NOMO-1 treated with DMSO at 0.1 percent for 48 hours (cell line): ENCODE measurements around the gene PAFAH1B1.
A peak's percentile ranks its signal among the peaks of the same experiment; 100 is the strongest.
"Not testable (repeated sequence)": the region's sequence is repeated elsewhere in the genome, so short reads cannot be mapped to it uniquely, and the experiment has no call there.

ENCODE experiments used
- DNase-seq: peaks from one replicate; lab custom pipeline; 2025; ENCODE audit not compliant: unreplicated experiment; lab: John Stamatoyannopoulos, UW

PAFAH1B1 gene

DNA sequence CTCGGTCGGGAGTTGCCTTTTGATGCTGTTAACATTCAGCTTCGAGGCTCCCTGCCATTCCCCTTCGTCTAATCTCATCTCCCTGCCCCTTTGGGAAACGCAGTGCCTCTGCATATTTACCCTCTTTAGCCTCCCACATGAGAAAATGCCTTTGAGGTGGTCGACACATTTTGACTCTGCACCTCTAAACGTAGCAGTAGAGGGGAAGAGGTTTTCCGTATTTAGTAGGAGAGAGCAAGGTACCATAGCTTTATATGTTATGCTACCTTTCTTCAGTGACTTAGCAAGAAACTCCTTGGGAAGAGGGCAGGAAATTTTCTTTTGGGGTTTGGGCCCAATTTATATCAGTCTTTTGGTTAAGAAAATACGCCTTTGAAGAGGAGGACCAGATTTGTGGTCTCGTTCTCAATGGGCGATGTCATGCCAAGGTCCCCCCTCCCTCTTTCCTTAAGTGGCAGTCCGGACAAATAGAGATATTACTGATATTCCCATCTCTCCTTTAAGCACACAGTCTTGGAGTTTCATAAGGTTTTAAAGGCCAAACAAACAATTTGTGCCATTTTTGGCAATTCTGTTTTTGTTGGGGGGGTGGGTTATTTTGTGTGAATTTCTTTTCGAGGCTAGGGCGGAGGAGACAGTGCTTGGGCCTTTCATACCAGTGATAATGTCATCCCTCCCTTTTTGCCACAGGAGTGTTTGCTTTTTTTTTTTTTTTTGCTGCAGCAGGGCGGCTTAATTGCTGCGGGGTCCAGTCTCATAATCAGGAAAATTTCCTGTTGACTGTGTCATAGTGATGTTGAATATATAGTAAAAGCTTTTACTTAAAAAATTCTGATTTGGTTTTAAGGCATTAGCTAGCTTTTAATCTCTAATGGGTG is 1.5 kb downstream of the PAFAH1B1 start:
- no peak for DNase-seq

DNA sequence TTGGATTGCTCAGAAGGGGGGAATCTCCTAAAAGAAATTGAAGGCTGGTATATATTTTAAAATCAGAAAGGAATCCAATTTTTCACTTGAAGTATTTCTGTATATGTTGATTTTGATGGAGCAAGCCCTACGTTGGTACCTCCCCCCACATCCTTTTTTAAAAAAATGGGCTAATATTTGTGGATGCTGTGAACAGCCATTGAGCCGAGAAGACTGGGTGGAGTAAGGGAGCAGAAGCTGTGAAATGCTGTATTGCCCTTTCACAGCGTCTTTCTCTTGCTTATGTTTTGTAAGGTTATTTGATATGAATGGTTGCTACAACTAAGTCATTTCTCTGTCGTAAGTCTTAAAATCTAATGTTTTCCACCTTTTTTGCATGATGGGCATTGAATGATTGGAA is 2.3 kb downstream of the PAFAH1B1 start:
- DNase-seq: no peak

DNA sequence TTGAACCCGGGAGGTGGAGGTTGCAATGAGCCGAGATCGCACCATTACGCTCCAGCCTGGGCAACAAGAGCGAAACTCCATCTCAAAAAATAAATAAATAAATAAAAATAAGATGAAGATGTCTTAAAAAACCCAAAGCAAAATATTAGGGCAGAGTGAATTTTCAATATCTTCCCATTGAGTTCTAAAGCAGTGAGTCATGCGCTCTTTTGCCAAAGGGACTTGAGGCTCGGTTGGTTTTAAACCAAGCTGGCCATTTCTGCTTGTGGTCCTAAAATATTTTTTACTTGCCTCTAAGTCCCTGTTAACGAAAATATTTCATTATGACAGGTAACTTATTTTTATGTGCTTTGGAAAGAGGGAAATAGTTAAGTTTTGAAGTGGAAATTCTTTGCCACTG is 4.7 kb downstream of the PAFAH1B1 start:
- no peak for DNase-seq

DNA sequence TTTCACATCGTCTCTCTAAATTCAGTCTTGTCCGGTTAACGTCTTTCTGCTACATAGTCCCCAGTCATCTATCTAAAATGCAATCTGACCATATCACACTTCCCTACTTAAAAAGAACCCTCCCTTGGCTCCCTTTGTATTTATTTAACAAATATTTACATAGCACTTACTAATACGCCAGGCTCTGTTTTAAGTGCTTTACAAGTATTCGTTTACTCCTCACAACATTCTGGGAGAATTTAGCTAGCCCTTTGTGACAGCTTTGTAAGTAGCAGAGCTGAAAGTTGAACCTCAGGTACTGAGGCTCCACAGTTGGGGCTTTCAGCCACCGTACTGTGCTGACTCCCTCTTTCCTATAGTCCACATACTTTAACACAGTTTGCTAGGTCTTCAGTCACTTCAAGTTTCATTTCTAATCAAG is 9.2 kb downstream of the PAFAH1B1 start:
- no peak for DNase-seq

DNA sequence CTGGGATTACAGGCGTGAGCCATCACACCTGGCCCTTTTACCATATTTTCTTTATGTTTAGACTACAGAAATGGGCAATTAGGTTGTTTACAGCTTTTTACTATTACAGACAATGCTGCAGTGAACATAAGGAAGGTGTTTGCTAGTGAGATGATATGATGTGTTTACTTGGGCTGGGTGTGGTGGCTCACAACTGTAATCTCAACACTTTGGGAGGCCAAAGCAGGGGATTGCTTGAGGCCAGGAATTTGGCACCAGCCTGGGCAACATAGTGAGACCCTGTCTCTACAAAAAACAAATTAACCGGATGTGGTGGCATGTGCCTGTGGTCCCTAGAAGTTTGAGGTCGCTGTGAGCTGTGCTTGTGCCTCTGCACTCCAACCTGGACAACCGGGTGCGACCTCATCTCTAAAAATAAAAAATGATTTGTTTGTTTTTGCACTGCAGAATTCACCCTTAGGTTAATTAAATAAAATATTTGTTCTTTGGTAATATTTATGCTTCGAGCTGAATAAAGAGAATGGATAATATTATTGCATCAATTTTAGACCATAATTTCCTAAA is 15.0 kb downstream of the PAFAH1B1 start:
- no peak for DNase-seq

DNA sequence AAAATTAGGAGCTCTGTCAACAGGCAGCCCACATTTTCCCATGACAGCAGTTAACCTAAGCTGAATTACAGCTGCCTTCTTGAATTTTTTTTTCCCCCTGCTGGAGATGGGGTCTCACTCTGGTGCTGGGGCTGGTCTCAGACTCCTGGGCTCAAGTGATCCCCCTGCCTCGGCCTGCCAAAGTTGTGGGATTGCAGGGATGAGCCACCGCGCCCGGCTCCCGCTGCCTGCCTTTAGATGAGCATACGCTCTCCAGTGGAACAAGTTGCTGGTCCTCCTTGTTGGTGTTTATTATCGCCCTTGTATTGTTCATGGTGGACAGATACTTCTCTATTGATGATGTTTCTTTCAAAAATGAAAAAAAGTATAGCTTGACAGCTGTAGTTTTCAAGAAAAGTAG is 15.6 kb downstream of the PAFAH1B1 start:
- no peak for DNase-seq

DNA sequence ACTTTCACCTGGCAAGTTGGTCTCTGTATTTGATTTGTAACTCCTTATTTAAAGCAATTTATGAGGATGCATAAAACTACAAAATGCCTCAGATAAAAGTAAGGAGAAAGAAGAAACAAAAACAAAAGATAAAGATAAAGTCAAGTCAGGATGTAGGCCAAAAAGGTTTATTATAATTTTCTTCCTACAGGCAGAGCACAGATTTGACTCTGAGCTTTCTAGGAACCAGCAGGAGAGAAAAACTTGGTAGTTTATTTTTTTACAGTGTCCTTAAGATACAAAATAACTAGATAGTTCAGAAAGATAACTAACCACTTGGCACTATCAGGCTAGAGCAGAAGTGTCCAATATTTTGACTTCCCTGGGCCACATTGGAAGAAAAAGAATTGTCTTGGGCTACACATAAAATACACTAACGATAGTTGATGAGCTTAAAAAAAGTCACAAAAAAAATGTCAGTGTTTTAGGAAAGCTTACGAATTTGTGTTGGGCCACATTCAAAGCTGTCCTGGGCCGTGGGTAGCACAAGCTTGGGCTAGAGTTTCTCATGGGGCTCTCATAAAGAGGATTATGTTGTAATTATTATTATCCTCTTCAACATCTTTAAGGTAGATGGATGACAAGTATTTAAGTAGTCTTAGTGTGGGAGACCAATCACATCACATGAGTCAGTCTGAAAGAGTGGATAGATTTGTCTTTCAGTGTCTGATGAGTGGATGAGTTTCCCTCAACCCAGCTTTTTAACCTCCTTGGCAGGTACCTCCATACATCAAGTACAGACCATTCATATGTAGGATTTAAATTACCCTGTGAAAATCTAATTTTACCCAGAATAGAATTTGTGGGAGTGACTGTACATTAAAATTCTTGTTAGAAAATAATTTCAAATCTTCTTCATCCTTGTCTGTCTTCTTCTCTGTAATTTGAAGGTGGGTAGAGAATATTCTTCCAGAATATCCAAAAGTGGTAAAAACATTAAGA is 17.0 kb downstream of the PAFAH1B1 start:
- DNase-seq: no peak

DNA sequence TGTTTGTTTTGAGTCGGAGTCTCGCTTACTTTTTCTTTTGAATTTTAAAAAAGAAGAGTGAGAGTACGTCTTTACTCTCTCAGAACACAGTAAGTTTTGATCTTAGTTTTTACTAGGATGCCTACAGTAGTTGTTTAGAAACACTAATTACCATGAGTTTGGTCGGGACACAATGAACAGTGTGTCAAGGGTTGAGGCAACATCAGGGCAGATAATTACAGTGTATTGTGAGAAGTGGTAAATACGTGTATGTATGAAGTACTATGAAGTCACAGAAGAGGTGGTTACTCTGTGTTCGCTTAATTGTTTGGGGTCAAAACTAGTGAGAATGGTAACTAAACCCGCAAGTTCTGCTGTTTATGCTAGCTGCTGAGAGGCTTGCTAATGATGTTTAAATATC is 18.2 kb downstream of the PAFAH1B1 start:
- no peak for DNase-seq

DNA sequence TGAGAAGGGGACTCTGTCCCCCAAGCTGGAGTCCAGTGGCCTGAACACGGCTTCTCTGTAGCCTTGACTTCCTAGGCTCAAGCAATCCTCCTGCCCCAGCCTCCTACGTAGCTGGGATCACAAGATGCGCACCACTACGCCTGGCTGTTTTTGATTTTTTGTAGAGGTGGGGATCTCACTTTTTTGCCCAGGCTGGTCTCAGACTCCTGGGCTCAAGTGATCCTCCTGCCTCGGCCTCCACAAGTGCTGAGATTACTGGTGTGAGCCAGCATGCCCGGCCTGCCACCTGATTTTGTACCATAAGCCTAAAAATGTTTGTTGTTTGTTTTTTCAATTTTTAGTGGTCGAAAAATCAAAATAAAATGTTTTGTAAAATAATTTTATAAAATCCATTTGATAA is 19.2 kb downstream of the PAFAH1B1 start:
- DNase-seq: no peak

DNA sequence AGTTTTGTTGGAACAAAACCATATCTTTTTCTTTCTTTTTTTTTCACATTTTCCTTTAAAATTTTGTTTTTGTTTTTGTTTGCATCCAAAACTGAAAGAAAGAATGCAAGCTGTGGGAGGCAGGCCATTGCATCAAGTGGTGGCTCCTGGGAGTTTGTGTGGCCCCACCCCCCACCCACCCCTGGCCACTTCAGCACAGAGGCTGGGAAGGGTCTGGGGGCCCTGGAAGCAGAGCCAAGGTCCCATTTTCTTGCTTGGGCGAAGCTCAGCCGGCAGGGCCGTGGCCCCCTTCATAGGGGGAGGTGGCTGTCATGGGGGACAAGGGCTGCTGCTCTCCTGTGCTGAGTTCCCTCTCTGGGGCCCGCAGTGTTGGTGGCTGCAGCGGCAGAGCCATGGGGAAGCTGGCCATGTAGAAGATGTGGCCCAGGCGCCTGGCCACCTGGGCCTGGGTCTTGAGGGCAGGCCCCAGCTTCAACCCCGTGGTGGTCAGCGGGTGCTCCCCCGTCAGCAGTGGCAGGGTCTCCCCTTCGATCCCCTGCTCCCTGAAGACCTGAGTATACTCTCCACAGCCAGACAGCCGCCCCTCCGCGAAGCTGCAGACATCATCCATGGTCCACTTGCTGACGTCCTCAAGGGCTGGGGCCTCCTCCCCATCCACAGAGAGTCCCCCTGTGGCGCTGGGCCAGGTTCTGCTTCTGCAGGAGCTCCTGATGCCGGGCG is 19.8 kb downstream of the PAFAH1B1 start:
- no peak for DNase-seq

DNA sequence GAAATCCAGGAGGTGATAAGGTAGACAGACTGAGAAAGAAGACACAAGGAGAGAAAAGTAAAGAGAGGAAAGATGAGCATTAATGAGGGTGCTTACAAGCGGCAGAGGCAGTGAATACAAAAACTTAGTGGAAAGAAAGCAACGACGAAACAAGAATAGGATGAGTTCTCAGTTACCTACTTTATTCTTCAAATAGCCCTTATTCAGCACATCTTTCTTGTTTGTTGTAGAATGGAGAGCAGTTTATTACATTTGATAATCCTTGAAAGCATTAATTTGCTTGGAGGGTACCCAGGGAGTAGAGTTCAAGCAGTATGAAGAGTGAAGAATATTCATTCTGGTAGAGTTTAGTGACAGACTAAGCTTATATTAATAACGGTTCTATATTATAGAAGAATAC is 22.4 kb downstream of the PAFAH1B1 start:
- DNase-seq: no peak

DNA sequence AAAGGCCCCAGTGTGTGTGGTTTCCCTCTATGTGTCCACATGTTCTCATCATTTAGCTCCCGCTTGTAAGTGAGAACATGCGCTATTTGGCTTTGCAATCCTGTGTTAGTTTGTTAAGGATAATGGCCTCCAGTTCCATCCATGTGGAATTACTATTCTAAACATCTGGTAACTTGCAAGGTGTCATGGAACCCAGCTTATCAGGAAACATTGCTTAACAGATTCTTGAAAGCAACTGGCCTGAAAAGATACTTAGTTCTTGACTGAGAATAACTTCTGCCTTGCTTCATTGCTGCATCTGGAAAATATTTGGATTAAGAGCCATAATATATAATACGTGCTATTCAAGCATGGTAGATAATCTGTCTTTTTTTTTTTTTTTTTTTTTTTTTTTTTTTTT is 27.8 kb downstream of the PAFAH1B1 start:
- no peak for DNase-seq

DNA sequence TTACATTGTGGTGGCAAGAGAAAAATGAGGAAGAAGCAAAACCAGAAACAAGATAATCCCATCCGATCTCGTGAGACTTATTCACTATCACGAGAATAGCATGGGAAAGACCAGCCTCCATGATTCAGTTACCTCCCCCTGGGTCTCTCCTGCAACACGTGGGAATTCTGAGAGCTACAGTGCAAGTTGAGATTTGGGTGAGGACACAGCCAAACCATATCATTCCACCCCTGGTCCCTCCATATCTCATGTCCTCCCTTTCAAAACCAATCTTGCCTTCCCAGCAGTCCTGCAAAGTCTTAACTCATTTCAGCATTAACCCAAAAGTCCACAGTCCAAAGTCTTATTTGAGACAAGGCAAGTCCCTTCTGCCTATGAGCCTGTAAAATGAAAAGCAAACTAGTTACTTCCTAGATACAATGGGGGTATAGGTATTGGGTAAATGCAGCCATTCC is 28.5 kb downstream of the PAFAH1B1 start:
- peak; percentile 24 for DNase-seq

DNA sequence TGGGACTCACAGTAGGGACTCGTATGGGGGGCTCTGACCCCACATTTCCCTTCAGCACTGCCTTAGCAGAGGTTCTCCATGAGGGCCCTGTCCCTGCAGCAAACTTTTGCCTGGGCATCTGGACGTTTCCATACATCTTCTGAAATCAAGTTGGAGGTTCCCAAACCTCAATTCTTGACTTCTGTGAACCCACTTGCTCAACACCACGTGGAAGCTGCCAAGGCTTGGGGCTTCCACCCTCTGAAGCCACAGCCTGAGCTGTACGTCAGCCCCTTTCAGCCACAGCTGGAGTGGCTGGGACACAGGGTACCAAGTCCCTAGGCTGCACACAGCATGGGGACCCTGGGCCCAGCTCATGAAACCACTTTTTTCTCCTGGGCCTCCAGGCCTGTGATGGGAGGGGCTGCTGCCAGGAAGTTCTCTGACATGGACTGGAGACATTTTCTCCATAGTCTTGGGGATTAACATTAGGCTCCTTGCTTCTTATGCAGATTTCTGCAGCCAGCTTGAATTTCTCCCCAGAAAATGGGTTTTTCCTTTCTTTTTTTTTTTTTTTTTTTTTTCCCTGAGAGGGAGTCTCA is 29.4 kb downstream of the PAFAH1B1 start:
- DNase-seq: not testable (repeated sequence)

DNA sequence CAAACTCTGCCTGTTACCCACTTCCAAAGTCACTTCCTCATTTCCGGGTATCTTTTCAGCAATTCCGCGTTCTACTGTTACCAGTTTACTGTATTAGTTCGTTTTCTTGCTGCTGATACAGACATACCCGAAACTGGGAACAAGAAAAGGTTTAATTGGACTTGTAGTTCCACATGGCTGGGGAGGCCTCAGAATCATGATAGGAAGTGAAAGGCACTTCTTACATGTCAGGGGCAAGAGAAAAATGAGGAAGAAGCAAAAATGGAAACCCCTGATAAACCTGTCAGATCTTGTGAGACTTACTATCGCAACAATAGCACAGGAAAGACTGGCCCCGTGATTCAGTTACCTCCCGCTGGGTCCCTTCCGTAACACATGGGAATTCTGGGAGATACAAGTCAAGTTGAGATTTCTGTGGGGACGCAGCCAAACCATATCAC is 30.9 kb downstream of the PAFAH1B1 start:
- DNase-seq: peak; percentile 90

DNA sequence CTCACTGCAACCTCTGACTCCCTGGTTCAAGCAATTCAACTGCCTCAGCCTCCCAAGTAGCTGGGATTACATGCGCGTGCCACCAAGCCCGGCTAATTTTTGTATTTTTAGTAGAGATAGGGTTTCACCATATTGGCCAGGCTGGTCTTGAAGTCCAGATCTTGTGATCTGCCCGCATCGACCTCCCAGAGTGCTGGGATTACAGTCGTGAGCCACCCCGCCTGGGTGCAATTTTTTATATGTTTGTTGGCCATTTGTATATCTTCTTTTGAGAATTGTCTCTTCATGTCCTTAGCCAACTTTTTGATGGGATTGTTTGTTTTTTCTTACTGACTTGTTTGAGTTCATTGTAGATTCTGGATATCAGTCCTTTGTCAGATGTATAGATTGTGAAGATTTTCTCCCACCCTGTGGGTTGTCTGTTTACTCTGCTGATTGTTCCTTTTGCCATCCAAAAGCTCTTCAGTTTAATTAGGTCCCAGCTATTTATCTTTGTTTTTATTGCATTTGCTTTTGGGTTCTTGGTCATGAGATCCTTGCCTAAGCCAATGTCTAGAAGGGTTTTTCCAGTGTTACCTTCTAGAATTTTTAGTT is 33.3 kb downstream of the PAFAH1B1 start:
- not testable (repeated sequence) for DNase-seq

DNA sequence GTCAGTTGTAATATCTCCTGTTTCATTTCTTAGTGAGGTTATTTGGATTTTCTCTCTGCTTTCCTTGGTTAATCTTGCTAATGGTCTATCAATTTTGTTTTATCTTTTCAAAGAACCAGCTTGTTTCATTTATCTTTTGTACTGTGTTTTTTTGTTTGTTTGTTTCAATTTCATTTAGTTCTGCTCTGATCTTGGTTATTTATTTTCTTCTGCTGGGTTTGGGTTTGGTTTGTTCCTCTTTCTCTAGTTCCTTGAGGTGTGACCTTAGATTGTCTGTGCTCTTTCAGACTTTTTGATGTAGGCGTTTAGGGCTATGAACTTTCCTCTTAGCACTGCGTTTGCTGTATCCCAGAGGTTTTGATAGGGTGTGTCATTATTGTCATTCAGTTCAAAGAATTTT is 35.5 kb downstream of the PAFAH1B1 start:
- peak; percentile 6 for DNase-seq

DNA sequence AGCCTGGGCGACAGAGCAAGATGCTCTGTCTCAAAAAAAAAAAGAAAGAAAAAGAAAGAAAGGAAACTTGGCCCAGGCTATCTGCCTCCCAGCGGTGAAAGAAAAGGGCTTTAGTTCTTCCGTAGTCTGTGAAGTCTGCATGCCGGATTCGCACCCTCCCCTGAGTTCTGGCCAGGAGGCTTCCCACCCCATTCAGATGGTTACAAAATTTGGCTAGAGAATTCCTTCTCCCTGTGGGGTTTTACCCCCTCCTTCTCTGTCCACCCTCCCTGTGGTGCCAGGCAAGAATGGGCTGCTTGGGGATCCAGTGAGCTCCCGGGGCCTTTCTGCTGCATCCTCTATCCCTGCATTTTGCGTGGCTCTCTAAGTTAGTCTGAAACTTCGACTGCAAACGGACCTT is 37.8 kb downstream of the PAFAH1B1 start:
- DNase-seq: no peak

DNA sequence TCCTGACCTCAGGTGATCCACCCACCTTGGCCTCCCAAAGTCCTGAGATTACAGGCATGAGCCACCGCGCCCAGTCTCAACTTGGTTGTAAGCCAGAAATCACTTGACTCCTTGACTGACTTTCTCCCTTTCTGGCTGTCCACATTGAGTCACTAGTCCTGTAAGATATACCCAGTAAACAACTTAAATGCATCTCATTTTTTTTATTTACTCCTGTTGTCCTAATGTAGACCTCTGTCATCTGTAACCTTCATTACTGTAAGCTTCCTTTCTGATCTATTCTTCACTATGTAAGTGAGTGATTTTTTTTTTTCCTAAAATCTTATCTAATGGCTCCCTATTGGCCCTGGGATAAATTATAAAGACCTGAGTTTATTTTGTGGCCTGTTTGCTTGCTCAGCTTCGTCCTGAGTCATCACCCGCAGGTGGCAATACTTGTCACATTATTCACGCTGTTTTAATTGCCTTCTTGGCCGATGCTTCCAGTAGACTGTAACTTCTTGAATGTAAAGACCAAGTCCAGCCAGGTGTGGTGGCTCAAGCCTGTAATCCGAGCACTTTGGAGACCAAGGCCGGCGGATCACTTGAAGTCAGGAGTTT is 41.0 kb downstream of the PAFAH1B1 start:
- no peak for DNase-seq

DNA sequence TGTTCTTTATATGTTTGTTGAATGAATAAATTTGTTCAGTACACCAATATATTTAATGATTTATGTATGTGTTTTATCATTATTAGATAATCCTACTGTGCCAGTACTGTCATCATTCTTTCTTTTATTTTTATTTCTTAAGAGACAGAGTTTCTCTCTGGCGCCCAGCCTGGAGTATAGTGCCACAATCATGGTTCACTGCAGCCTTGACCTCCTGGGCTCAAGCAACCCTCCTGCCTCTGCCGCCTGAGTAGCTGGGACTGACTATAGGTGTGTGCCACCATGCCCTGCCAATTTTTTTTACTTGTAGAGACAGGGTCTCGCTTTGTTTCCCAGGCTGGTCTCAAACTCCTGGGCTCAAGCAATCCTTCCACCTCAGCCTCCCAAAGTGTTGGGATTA is 41.8 kb downstream of the PAFAH1B1 start:
- DNase-seq: no peak
